GM23338 (cell line): Measurements from ENCODE around the gene CTDSP2. TPM values are rescaled to one million over a fixed set of nuclear protein-coding genes. Genes with fewer than 3 reads are reported as not detected.

Experiments used
- ATAC-seq: fragments of 200-7000 bp; cut with Tn5 transposase; 3 replicates; pipeline ENCODE4 v1.9.1; 2020
- DNase-seq: peaks from one replicate; pipeline ENCODE4 v3.0.0-alpha.2; 2015; ENCODE audit warnings: low spot score
- H2AFZ ChIP-seq: fragments of 200-600 bp; sonication (generic); 2 replicates; pipeline ENCODE4 v1.8.0; 2016; ENCODE audit warnings: antibody characterized with exemption, mild to moderate bottlenecking, moderate library complexity
- H3F3A ChIP-seq: fragments of 200-600 bp; sonication (generic); replicated peaks from 2 replicates; pipeline ENCODE4 v1.8.0; 2017; ENCODE audit warnings: antibody characterized with exemption, mixed run types, low read depth
- H3K27ac ChIP-seq: fragments of 200-600 bp; sonication (generic); 2 replicates; pipeline ENCODE4 v1.6.1; 2016; ENCODE audit warnings: low read depth
- H3K27me3 ChIP-seq: fragments of 200-600 bp; sonication (generic); 2 replicates; pipeline ENCODE4 v1.8.0; 2016; ENCODE audit warnings: mild to moderate bottlenecking, mixed run types, moderate library complexity; ENCODE audit not compliant: insufficient read depth
- H3K36me3 ChIP-seq: fragments of 200-600 bp; sonication (generic); 2 replicates; pipeline ENCODE4 v1.8.0; 2016; ENCODE audit warnings: mild to moderate bottlenecking; ENCODE audit not compliant: insufficient read depth
- H3K4me1 ChIP-seq: fragments of 200-600 bp; sonication (generic); 2 replicates; pipeline ENCODE4 v1.8.0; 2016; ENCODE audit warnings: mild to moderate bottlenecking, moderate library complexity; ENCODE audit not compliant: insufficient read depth
- H3K4me2 ChIP-seq: fragments of 200-600 bp; sonication (generic); 2 replicates; pipeline ENCODE4 v1.7.1; 2017; ENCODE audit warnings: mixed run types
- H3K4me3 ChIP-seq: fragments of 200-600 bp; sonication (generic); 2 replicates; pipeline ENCODE4 v1.6.1; 2016; ENCODE audit warnings: mixed run types
- H3K79me2 ChIP-seq: fragments of 200-600 bp; sonication (generic); replicated peaks from 2 replicates; pipeline ENCODE4 v1.8.0; 2017; ENCODE audit warnings: mild to moderate bottlenecking; ENCODE audit not compliant: insufficient read depth
- H3K9me2 ChIP-seq: fragments of 200-600 bp; sonication (generic); 2 replicates; pipeline ENCODE4 v1.8.0; 2017; ENCODE audit not compliant: insufficient read depth
- H4K20me1 ChIP-seq: fragments of 200-600 bp; sonication (generic); replicated peaks from 2 replicates; pipeline ENCODE4 v1.8.0; 2017; ENCODE audit warnings: mild to moderate bottlenecking; ENCODE audit not compliant: insufficient read depth
- H3K27ac Mint-ChIP-seq: 2 replicates; pipeline ENCODE4 v1.8.0; 2020; ENCODE audit warnings: inconsistent platforms, mild to moderate bottlenecking, moderate library complexity, mixed read lengths
- H3K27me3 Mint-ChIP-seq: 3 replicates; pipeline ENCODE4 v1.8.0; 2022; ENCODE audit warnings: low read depth, mild to moderate bottlenecking, moderate library complexity, mixed read lengths, inconsistent platforms; ENCODE audit not compliant: insufficient read depth, poor library complexity
- H3K36me3 Mint-ChIP-seq: 3 replicates; pipeline ENCODE4 v1.8.0; 2021; ENCODE audit warnings: low read depth, mild to moderate bottlenecking, inconsistent platforms, moderate library complexity, mixed read lengths
- H3K4me1 Mint-ChIP-seq: 3 replicates; pipeline ENCODE4 v1.8.0; 2020; ENCODE audit warnings: mild to moderate bottlenecking, inconsistent platforms, mixed read lengths
- H3K4me3 Mint-ChIP-seq: 3 replicates; pipeline ENCODE4 v1.8.0; 2021; ENCODE audit warnings: moderate library complexity, mild to moderate bottlenecking, inconsistent platforms, mixed read lengths
- H3K9me3 Mint-ChIP-seq: 3 replicates; pipeline ENCODE4 v1.8.0; 2020; ENCODE audit warnings: moderate library complexity, mild to moderate bottlenecking, inconsistent platforms, mixed read lengths
- NANOG ChIP-seq: IDR thresholded peaks from 2 replicates; pipeline ENCODE4 v1.6.1; 2016; ENCODE audit warnings: antibody characterized with exemption, borderline replicate concordance
- polyA plus RNA-seq: library from polyadenylated mRNA; unstranded; fragments of >200 nt; fragmentation: Nextera tagmentation; extraction: Ambion mirVana; gene quantifications from 2 replicates; pipeline ENCODE4 v1.2.1, GENCODE V29; 2016
- total RNA-seq: library from RNA; depleted of rRNA; stranded (reverse); fragments of >200 nt; shearing (Covaris generic); gene quantifications from 2 replicates; pipeline ENCODE4 v1.2.3, GENCODE V29; 2014
- TF ChIP-seq, protein P1 (sequence below), 2 experiments: fragments of 200-600 bp in 1 of 2; sonication (generic) in 1 of 2; conservative IDR thresholded peaks; 2 replicates each; pipeline versions ENCODE4 v1.5.1 to v1.6.1; 2016 to 2017; ENCODE audit warnings: antibody characterized with exemption in 2 of 2, low read depth in 2 of 2, mild to moderate bottlenecking in 2 of 2, moderate library complexity in 1 of 2
- TF ChIP-seq, protein P2 (sequence below): fragments of 250-450 bp; sonication (Bioruptor Pico); IDR thresholded peaks from 2 replicates; pipeline ENCODE4 v1.5.0; 2020; ENCODE audit warnings: mild to moderate bottlenecking, moderate library complexity

The CTDSP2 gene
- total and polyA plus RNA-seq, 2 experiments from 2014 or later, result 22.8 to 81.9 TPM

DNA sequence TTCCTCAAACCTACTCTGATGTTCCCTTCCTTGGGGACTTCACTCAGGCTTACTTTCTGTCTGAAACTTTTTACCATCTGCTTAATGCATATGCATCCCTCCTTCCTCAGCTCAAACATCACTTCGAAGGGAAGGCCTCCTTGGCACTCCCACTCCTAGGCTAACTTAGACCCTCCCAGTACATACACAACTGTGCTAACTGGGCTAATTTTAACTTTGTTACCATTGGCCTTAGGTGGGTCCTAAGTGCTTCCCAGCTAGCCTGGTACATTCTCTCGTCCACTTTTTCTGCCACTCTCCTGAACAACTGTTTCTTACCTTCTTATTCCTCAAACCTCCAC, 70.3 kb downstream of the CTDSP2 start:
- ATAC-seq, result no peak
- H3K36me3 Mint-ChIP-seq, result peaks cover 3% of the 10 kb centered on the region; the same call in 2 of the 3 replicates
- Histone ChIP-seq H3K4me3 (no peak overlapping the region), H3K4me1 (no peaks in the 10 kb centered on the region), H3F3A (no peaks in the 10 kb centered on the region), H3K27me3 (peaks cover 19% of the 10 kb centered on the region), H2AFZ (no peak overlapping the region), H3K79me2 (no peaks in the 10 kb centered on the region), H3K36me3 (no peaks in the 10 kb centered on the region), H3K27ac (no peak overlapping the region), H3K4me2 (no peak overlapping the region), H3K9me2 (no peaks in the 10 kb centered on the region), H4K20me1 (no peaks in the 10 kb centered on the region; the same call in 1 of the 2 replicates)
- peaks cover 6% of the 10 kb centered on the region for H3K4me1 Mint-ChIP-seq
- peaks cover 12% of the 10 kb centered on the region for H3K27me3 Mint-ChIP-seq
- H3K27ac Mint-ChIP-seq, result no peak overlapping the region
- no peaks in the 10 kb centered on the region; the same call in 2 of the 3 replicates for H3K9me3 Mint-ChIP-seq
- no peak overlapping the region; the same call in 2 of the 3 replicates for H3K4me3 Mint-ChIP-seq
- no peak for DNase-seq
- TF ChIP-seq, protein P1, sequence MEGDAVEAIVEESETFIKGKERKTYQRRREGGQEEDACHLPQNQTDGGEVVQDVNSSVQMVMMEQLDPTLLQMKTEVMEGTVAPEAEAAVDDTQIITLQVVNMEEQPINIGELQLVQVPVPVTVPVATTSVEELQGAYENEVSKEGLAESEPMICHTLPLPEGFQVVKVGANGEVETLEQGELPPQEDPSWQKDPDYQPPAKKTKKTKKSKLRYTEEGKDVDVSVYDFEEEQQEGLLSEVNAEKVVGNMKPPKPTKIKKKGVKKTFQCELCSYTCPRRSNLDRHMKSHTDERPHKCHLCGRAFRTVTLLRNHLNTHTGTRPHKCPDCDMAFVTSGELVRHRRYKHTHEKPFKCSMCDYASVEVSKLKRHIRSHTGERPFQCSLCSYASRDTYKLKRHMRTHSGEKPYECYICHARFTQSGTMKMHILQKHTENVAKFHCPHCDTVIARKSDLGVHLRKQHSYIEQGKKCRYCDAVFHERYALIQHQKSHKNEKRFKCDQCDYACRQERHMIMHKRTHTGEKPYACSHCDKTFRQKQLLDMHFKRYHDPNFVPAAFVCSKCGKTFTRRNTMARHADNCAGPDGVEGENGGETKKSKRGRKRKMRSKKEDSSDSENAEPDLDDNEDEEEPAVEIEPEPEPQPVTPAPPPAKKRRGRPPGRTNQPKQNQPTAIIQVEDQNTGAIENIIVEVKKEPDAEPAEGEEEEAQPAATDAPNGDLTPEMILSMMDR (conservative IDR thresholded peaks at IDR 0.05; ENCODE audit: low read depth in 2 of 2), result 0 out of 4 replicates have a peak, but pooled peaks of 1 of the 2 experiments have one; percentile 12
- no peak for TF ChIP-seq NANOG

GRCh38 chr12:57775563-57776246, 70.8 kb downstream of the CTDSP2 start:
- Histone ChIP-seq H3K36me3 (no peaks in the 10 kb centered on the region), H3K4me1 (no peaks in the 10 kb centered on the region), H3K4me2 (no peak overlapping the region), H3F3A (no peaks in the 10 kb centered on the region), H3K79me2 (no peaks in the 10 kb centered on the region), H3K9me2 (no peaks in the 10 kb centered on the region), H3K27me3 (peaks cover 19% of the 10 kb centered on the region), H3K4me3 (no peak overlapping the region), H4K20me1 (no peaks in the 10 kb centered on the region; the same call in 1 of the 2 replicates), H2AFZ (no peak overlapping the region), H3K27ac (no peak overlapping the region)
- Mint-ChIP-seq H3K36me3 (peaks cover 7% of the 10 kb centered on the region), H3K27ac (no peak overlapping the region), H3K9me3 (no peaks in the 10 kb centered on the region; the same call in 2 of the 3 replicates), H3K27me3 (peaks cover 12% of the 10 kb centered on the region), H3K4me3 (no peak overlapping the region; the same call in 2 of the 3 replicates), H3K4me1 (peaks cover 6% of the 10 kb centered on the region)
- ATAC-seq (no peak), DNase-seq (peak; percentile 34)
- TF ChIP-seq, protein P2, sequence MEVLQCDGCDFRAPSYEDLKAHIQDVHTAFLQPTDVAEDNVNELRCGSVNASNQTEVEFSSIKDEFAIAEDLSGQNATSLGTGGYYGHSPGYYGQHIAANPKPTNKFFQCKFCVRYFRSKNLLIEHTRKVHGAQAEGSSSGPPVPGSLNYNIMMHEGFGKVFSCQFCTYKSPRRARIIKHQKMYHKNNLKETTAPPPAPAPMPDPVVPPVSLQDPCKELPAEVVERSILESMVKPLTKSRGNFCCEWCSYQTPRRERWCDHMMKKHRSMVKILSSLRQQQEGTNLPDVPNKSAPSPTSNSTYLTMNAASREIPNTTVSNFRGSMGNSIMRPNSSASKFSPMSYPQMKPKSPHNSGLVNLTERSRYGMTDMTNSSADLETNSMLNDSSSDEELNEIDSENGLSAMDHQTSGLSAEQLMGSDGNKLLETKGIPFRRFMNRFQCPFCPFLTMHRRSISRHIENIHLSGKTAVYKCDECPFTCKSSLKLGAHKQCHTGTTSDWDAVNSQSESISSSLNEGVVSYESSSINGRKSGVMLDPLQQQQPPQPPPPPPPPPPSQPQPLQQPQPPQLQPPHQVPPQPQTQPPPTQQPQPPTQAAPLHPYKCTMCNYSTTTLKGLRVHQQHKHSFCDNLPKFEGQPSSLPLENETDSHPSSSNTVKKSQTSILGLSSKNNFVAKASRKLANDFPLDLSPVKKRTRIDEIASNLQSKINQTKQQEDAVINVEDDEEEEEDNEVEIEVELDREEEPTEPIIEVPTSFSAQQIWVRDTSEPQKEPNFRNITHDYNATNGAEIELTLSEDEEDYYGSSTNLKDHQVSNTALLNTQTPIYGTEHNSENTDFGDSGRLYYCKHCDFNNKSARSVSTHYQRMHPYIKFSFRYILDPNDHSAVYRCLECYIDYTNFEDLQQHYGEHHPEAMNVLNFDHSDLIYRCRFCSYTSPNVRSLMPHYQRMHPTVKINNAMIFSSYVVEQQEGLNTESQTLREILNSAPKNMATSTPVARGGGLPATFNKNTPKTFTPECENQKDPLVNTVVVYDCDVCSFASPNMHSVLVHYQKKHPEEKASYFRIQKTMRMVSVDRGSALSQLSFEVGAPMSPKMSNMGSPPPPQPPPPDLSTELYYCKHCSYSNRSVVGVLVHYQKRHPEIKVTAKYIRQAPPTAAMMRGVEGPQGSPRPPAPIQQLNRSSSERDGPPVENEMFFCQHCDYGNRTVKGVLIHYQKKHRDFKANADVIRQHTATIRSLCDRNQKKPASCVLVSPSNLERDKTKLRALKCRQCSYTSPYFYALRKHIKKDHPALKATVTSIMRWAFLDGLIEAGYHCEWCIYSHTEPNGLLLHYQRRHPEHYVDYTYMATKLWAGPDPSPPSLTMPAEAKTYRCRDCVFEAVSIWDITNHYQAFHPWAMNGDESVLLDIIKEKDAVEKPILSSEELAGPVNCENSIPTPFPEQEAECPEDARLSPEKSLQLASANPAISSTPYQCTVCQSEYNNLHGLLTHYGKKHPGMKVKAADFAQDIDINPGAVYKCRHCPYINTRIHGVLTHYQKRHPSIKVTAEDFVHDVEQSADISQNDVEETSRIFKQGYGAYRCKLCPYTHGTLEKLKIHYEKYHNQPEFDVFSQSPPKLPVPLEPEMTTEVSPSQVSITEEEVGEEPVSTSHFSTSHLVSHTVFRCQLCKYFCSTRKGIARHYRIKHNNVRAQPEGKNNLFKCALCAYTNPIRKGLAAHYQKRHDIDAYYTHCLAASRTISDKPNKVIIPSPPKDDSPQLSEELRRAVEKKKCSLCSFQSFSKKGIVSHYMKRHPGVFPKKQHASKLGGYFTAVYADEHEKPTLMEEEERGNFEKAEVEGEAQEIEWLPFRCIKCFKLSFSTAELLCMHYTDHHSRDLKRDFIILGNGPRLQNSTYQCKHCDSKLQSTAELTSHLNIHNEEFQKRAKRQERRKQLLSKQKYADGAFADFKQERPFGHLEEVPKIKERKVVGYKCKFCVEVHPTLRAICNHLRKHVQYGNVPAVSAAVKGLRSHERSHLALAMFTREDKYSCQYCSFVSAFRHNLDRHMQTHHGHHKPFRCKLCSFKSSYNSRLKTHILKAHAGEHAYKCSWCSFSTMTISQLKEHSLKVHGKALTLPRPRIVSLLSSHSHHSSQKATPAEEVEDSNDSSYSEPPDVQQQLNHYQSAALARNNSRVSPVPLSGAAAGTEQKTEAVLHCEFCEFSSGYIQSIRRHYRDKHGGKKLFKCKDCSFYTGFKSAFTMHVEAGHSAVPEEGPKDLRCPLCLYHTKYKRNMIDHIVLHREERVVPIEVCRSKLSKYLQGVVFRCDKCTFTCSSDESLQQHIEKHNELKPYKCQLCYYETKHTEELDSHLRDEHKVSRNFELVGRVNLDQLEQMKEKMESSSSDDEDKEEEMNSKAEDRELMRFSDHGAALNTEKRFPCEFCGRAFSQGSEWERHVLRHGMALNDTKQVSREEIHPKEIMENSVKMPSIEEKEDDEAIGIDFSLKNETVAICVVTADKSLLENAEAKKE (CRISPR knock-in tag), result no peak
- TF ChIP-seq, protein P1 (conservative IDR thresholded peaks at IDR 0.05; ENCODE audit: low read depth in 2 of 2), result peak; percentile 36 to 44
